HEK293 (cell line): ENCODE data around the gene TMEM255B.

ENCODE experiments used
- CTCF ChIA-PET: fragments of 350-600 bp; formaldehyde crosslinking; extraction: SDS; loops from one replicate; lab custom pipeline; 2021; ENCODE audit warnings: antibody characterized with exemption; lab: Yijun Ruan, JAX
- POLR2A ChIA-PET: fragments of 300-600 bp; formaldehyde crosslinking; extraction: SDS; loops from one replicate; lab custom pipeline; 2020; ENCODE audit warnings: antibody characterized with exemption, inconsistent platforms; lab: Yijun Ruan, JAX
- H3K27ac ChIP-seq: fragments of 200-500 bp; sonication (Bioruptor generic); 2 replicates; pipeline ENCODE4 v1.5.1; 2014; ENCODE audit warnings: low read depth, low read length, control low read depth, inconsistent platforms; ENCODE audit errors: extremely low read depth
- H3K36me3 ChIP-seq, 2 experiments: fragments of 200-500 bp in 1 of 2; sonication (Bioruptor generic) in 1 of 2; 1 replicate in 1 of 2; 2 replicates in 1 of 2; pipeline ENCODE4 v1.5.1; 2014 to 2017; ENCODE audit warnings: inconsistent platforms in 2 of 2, low read length in 2 of 2; ENCODE audit not compliant: control insufficient read depth in 2 of 2, insufficient read depth in 1 of 2
- H3K4me1 ChIP-seq: fragments of 200-500 bp; sonication (Bioruptor generic); 2 replicates; pipeline ENCODE4 v1.5.1; 2014; ENCODE audit warnings: mild to moderate bottlenecking, low read length, inconsistent platforms; ENCODE audit not compliant: control insufficient read depth, insufficient read depth
- H3K4me3 ChIP-seq: 2 replicates; pipeline ENCODE4 v1.5.1; 2011; ENCODE audit warnings: low read depth, mild to moderate bottlenecking, control low read depth, low read length, moderate library complexity
- H3K9me3 ChIP-seq: fragments of 200-500 bp; sonication (Bioruptor generic); 2 replicates; pipeline ENCODE4 v1.5.1; 2014; ENCODE audit warnings: low read depth, low read length, inconsistent platforms; ENCODE audit not compliant: control insufficient read depth, insufficient read depth
- BCL11B ChIP-seq: fragments of 450-650 bp; formaldehyde crosslinking; IDR thresholded peaks from 2 replicates; pipeline ENCODE4 v1.5.1; 2016; ENCODE audit warnings: low read depth, missing biosample characterization, missing genetic modification characterization
- EGR2 ChIP-seq: fragments of 450-650 bp; formaldehyde crosslinking; IDR thresholded peaks from 2 replicates; pipeline ENCODE4 v1.5.1; 2016; ENCODE audit warnings: low read depth, missing biosample characterization, missing genetic modification characterization
- ELK4 ChIP-seq: IDR thresholded peaks from 2 replicates; pipeline ENCODE4 v1.6.1; 2011; ENCODE audit warnings: mild to moderate bottlenecking, low read depth, low read length, borderline replicate concordance
- HIC1 ChIP-seq: fragments of 450-650 bp; formaldehyde crosslinking; IDR thresholded peaks from 2 replicates; pipeline ENCODE4 v1.5.1; 2016; ENCODE audit warnings: missing biosample characterization, missing genetic modification characterization
- KLF1 ChIP-seq: fragments of 450-650 bp; formaldehyde crosslinking; IDR thresholded peaks from 2 replicates; pipeline ENCODE4 v1.5.1; 2016; ENCODE audit warnings: missing biosample characterization, missing genetic modification characterization
- KLF7 ChIP-seq: fragments of 450-650 bp; formaldehyde crosslinking; IDR thresholded peaks from 2 replicates; pipeline ENCODE4 v1.5.1; 2016; ENCODE audit warnings: missing biosample characterization, missing genetic modification characterization, borderline replicate concordance
- MYNN ChIP-seq: fragments of 450-650 bp; formaldehyde crosslinking; IDR thresholded peaks from 2 replicates; pipeline ENCODE4 v1.5.1; 2016; ENCODE audit warnings: missing biosample characterization, missing genetic modification characterization, borderline replicate concordance
- PRDM6 ChIP-seq: fragments of 450-650 bp; formaldehyde crosslinking; IDR thresholded peaks from 2 replicates; pipeline ENCODE4 v1.5.1; 2017; ENCODE audit warnings: missing biosample characterization, missing genetic modification characterization
- RBAK ChIP-seq: fragments of 450-650 bp; formaldehyde crosslinking; IDR thresholded peaks from 2 replicates; pipeline ENCODE4 v1.5.1; 2016; ENCODE audit warnings: missing biosample characterization, missing genetic modification characterization
- ZBTB10 ChIP-seq: fragments of 450-650 bp; formaldehyde crosslinking; IDR thresholded peaks from 2 replicates; pipeline ENCODE4 v1.5.1; 2016; ENCODE audit warnings: missing biosample characterization, missing genetic modification characterization
- ZFHX2 ChIP-seq: fragments of 450-650 bp; formaldehyde crosslinking; conservative IDR thresholded peaks from 2 replicates; pipeline ENCODE4 v1.5.1; 2016; ENCODE audit warnings: missing biosample characterization, missing genetic modification characterization
- ZFP3 ChIP-seq: fragments of 450-650 bp; formaldehyde crosslinking; IDR thresholded peaks from 2 replicates; pipeline ENCODE4 v1.5.1; 2016; ENCODE audit warnings: low read depth, missing biosample characterization, missing genetic modification characterization
- ZFP69B ChIP-seq: fragments of 450-650 bp; formaldehyde crosslinking; IDR thresholded peaks from 2 replicates; pipeline ENCODE4 v1.5.1; 2016; ENCODE audit warnings: missing biosample characterization, missing genetic modification characterization
- ZNF544 ChIP-seq: fragments of 450-650 bp; formaldehyde crosslinking; IDR thresholded peaks from 2 replicates; pipeline ENCODE4 v1.5.0; 2017; ENCODE audit warnings: missing biosample characterization, missing genetic modification characterization
- ZNF692 ChIP-seq: fragments of 450-650 bp; formaldehyde crosslinking; IDR thresholded peaks from 2 replicates; pipeline ENCODE4 v1.5.1; 2016; ENCODE audit warnings: missing biosample characterization, missing genetic modification characterization
- ZSCAN4 ChIP-seq: fragments of 450-650 bp; formaldehyde crosslinking; IDR thresholded peaks from 2 replicates; pipeline ENCODE4 v1.5.1; 2017; ENCODE audit warnings: missing biosample characterization, missing genetic modification characterization

The TMEM255B gene

GRCh38 chr13:113743366-113744195 is 15.4 kb upstream of the TMEM255B start:
- Histone ChIP-seq H3K36me3 (no peaks in the 10 kb centered on the region), H3K27ac (no peak overlapping the region), H3K4me1 (no peaks in the 10 kb centered on the region), H3K9me3 (no peaks in the 10 kb centered on the region), H3K4me3 (no peak overlapping the region)
- TF ChIP-seq EGR2 (tag by site-specific recombination): peak; percentile 23; the same call in 1 of the 2 replicates
- TF ChIP-seq ZFHX2: peak; percentile 57
- TF ChIP-seq ZFP69B (tag by site-specific recombination): no peak
- no peak for TF ChIP-seq ZNF544 (tag by site-specific recombination)
- TF ChIP-seq MYNN (tag by site-specific recombination): no peak
- CTCF ChIA-PET: interaction anchor here (0.6 to 0.7 kb wide), 2 partner anchors 11 to 33 kb away, joined by 3 to 4 read pairs; no protein-coding TSS in a partner anchor
- POLR2A ChIA-PET: no interaction called here

GRCh38 chr13:113744197-113745000 is 14.6 kb upstream of the TMEM255B start:
- ChIA-PET CTCF (no interaction called here), POLR2A (no interaction called here)
- Histone ChIP-seq H3K27ac (no peak overlapping the region), H3K4me1 (no peaks in the 10 kb centered on the region), H3K36me3 (no peaks in the 10 kb centered on the region), H3K4me3 (no peak overlapping the region), H3K9me3 (no peaks in the 10 kb centered on the region)
- TF ChIP-seq ZSCAN4 (no peak), EGR2 (tag by site-specific recombination) (peak; percentile 18; the same call in 1 of the 2 replicates), HIC1 (tag by site-specific recombination) (no peak), PRDM6 (no peak), ZFP3 (no peak), RBAK (tag by site-specific recombination) (no peak), ELK4 (no peak), ZBTB10 (no peak), KLF7 (tag by site-specific recombination) (no peak), ZNF692 (tag by site-specific recombination) (no peak), BCL11B (tag by site-specific recombination) (no peak), KLF1 (tag by site-specific recombination) (peak; percentile 40; the same call in 1 of the 2 replicates)
